Activated B cell treated with CpG ODN at 0.5 μM for 24 hours (primary cell): ENCODE data around the gene MANSC1. TPM values are rescaled to one million over a fixed set of nuclear protein-coding genes. Genes with fewer than 3 reads are reported as not detected.
A peak's percentile ranks its signal among the peaks of the same experiment; 100 is the strongest.

Experiments
- ATAC-seq: fragments of 200-7000 bp; cut with Tn5 transposase; one replicate; pipeline ENCODE4 v1.10.0; 2021; ENCODE audit warnings: low read depth, mild to moderate bottlenecking, moderate library complexity
- CTCF ChIA-PET: fragments of 350-600 bp; sonication (Branson Sonifier 250); formaldehyde crosslinking; loops from one replicate; lab custom pipeline; 2021; ENCODE audit warnings: antibody characterized with exemption; lab: Charles Lee
- POLR2A ChIA-PET: fragments of 350-600 bp; sonication (Branson Sonifier 250); formaldehyde crosslinking; loops from one replicate; lab custom pipeline; 2021; ENCODE audit warnings: antibody characterized with exemption; lab: Charles Lee
- DNase-seq: peaks from one replicate; pipeline ENCODE4 v3.0.0; 2022
- H3K27ac Mint-ChIP-seq: one replicate; pipeline ENCODE4 v1.8.0; 2020; ENCODE audit warnings: mixed read lengths
- H3K27me3 Mint-ChIP-seq: one replicate; pipeline ENCODE4 v1.8.0; 2021; ENCODE audit warnings: mixed read lengths
- H3K36me3 Mint-ChIP-seq: one replicate; pipeline ENCODE4 v1.8.0; 2021; ENCODE audit warnings: low read depth, mixed read lengths
- H3K4me1 Mint-ChIP-seq: one replicate; pipeline ENCODE4 v1.8.0; 2021; ENCODE audit warnings: mixed read lengths
- H3K4me3 Mint-ChIP-seq: one replicate; pipeline ENCODE4 v1.8.0; 2020; ENCODE audit warnings: mild to moderate bottlenecking, mixed read lengths
- H3K9me3 Mint-ChIP-seq: one replicate; pipeline ENCODE4 v1.8.0; 2020; ENCODE audit warnings: mixed read lengths
- CTCF ChIP-seq: fragments of 200-600 bp; IDR thresholded peaks from one replicate; pipeline ENCODE4 v1.8.0; 2022; ENCODE audit warnings: antibody characterized with exemption, mild to moderate bottlenecking
- intact Hi-C: fragments of 100-400 bp; cut with micrococcal nuclease; formaldehyde crosslinking; loops from one replicate; pipeline ENCODE4 v1.15.1; 2024
- total RNA-seq: library from RNA; stranded (reverse); gene quantifications from 2 replicates; pipeline ENCODE4 v1.2.3, GENCODE V29; 2022

MANSC1 gene
- 0.86 and 1.5 TPM in 2 replicates for total RNA-seq

GRCh38 chr12:12349711-12350665 lies at the start of gene MANSC1:
Gene MANSC1 (minus strand): TSS chr12:12350242. CDS start chr12:12343314, 6,928 bp downstream.
- ATAC-seq, result peak; percentile 92
- ChIA-PET POLR2A (interaction anchor here (0.6 to 1.2 kb wide), 2 partner anchors 8 to 458 kb away, joined by 3 to 8 read pairs; no protein-coding TSS in a partner anchor), CTCF (interaction anchor here (0.8 to 1.2 kb wide), 3 partner anchors 16 to 387 kb away, joined by 3 to 4 read pairs (median 4); no protein-coding TSS in a partner anchor)
- peak; percentile 38 for DNase-seq
- no peak for TF ChIP-seq CTCF
- intact Hi-C loops, result loop anchor here (10.0 kb wide), 1 partner anchor 1185 kb away; no protein-coding TSS in a partner anchor
- no peaks in the 10 kb centered on the region for H3K27me3 Mint-ChIP-seq
- H3K4me3 Mint-ChIP-seq, result peak within 1 kb of the TSS; percentile 75
- no peaks in the 10 kb centered on the region for H3K36me3 Mint-ChIP-seq
- H3K9me3 Mint-ChIP-seq, result no peaks in the 10 kb centered on the region
- H3K4me1 Mint-ChIP-seq, result peaks cover 14% of the 10 kb centered on the region
- H3K27ac Mint-ChIP-seq, result no peak within 1 kb of the TSS

DNA sequence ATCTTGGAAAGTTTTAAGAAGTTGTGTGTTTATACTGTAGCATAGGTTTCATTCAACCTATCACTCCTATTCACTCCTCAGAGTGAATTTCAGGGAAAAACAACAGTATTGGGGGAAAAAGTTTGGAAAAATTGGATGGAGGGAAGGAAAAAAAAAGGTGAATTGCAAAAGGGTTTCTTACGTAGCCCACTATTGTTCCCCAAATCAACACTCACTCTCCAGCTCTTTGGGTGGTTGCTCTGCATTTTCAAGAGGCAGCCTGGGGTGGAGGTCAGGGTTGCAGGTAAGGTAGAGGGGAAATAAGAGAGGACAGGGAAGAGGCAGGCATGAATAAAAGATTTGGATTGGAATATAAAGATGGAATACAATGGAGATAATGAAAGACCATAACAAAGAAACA lies 49.1 kb upstream of the MANSC1 start:
- ATAC-seq, result no peak
- DNase-seq, result no peak
- peaks cover 7% of the 10 kb centered on the region for H3K9me3 Mint-ChIP-seq
- no peak overlapping the region for H3K4me3 Mint-ChIP-seq
- ChIA-PET CTCF (no interaction called here), POLR2A (no interaction called here)
- no peaks in the 10 kb centered on the region for H3K27me3 Mint-ChIP-seq
- no peak overlapping the region for H3K27ac Mint-ChIP-seq
- TF ChIP-seq CTCF, result no peak
- peaks cover 29% of the 10 kb centered on the region for H3K36me3 Mint-ChIP-seq
- no peaks in the 10 kb centered on the region for H3K4me1 Mint-ChIP-seq
- intact Hi-C loops, result no loop called here

DNA sequence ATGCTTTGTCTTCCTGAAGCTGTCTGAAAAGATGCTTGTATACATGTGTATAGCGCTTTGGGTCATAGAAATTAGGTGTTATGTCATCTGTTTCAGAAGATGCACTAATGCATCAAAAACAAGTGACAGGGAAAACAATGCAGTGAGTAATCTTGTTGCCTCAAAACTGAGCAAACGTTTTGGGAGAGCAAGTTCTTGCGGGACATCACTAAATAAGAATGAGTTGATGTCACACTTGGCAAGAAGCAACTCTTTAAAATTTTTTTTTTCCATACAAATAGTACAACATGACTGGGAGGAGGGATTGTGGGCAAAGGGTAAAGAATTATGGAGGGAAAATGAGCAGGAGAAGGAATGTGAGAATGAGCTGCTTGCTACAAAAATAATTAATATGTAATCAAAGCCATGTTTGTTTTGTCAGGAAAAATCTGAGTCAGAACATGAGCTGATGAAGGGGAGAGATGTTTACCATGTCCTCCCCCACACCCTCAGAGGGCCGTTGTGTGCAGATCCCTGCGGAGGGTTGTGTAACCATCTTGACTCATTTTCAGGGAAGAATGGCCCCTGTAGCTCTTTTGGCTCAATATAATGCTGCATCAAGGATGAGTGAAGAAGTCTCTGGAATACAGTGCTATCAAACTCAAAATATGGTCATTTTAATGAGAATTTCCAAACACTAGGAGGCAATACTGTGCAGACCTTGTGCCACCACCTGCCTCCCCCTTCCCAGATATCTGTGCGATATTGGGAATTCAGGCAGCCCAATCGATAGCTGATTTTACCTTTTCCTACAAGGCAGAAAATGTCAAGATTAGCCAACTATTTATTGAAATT lies 48.2 kb upstream of the MANSC1 start:
- POLR2A ChIA-PET, result no interaction called here

GRCh38 chr12:12397184-12397583 lies 47.1 kb upstream of the MANSC1 start:
- H3K4me3 Mint-ChIP-seq, result no peak overlapping the region
- DNase-seq, result no peak
- ATAC-seq, result no peak
- peaks cover 7% of the 10 kb centered on the region for H3K9me3 Mint-ChIP-seq
- ChIA-PET POLR2A (no interaction called here), CTCF (no interaction called here)
- no peaks in the 10 kb centered on the region for H3K27me3 Mint-ChIP-seq
- intact Hi-C loops, result no loop called here
- peaks cover 26% of the 10 kb centered on the region for H3K36me3 Mint-ChIP-seq
- no peak overlapping the region for H3K27ac Mint-ChIP-seq
- no peaks in the 10 kb centered on the region for H3K4me1 Mint-ChIP-seq
- no peak for TF ChIP-seq CTCF

More for the DNA sequence above, 48.2 kb upstream of the MANSC1 start:
- Mint-ChIP-seq H3K36me3 (peaks cover 25% of the 10 kb centered on the region), H3K4me3 (no peak overlapping the region), H3K4me1 (no peaks in the 10 kb centered on the region), H3K9me3 (peaks cover 7% of the 10 kb centered on the region), H3K27ac (no peak overlapping the region), H3K27me3 (no peaks in the 10 kb centered on the region)
- CTCF ChIA-PET, result interaction anchor here (0.7 kb wide), 1 partner anchor 339 kb away, joined by 4 read pairs; no protein-coding TSS in a partner anchor
- ATAC-seq, result no peak
- no peak for DNase-seq
- TF ChIP-seq CTCF, result no peak
- intact Hi-C loops, result no loop called here
